GM23338 (cell line): Measurements from ENCODE around the gene POM121L2. TPM values are rescaled to one million over a fixed set of nuclear protein-coding genes. Genes with fewer than 3 reads are reported as not detected.

Source experiments
- ATAC-seq: fragments of 200-7000 bp; cut with Tn5 transposase; 3 replicates; pipeline ENCODE4 v1.9.1; 2020
- DNase-seq: peaks from one replicate; pipeline ENCODE4 v3.0.0-alpha.2; 2015; ENCODE audit warnings: low spot score
- H2AFZ ChIP-seq: fragments of 200-600 bp; sonication (generic); 2 replicates; pipeline ENCODE4 v1.8.0; 2016; ENCODE audit warnings: antibody characterized with exemption, mild to moderate bottlenecking, moderate library complexity
- H3F3A ChIP-seq: fragments of 200-600 bp; sonication (generic); replicated peaks from 2 replicates; pipeline ENCODE4 v1.8.0; 2017; ENCODE audit warnings: antibody characterized with exemption, mixed run types, low read depth
- H3K27ac ChIP-seq: fragments of 200-600 bp; sonication (generic); 2 replicates; pipeline ENCODE4 v1.6.1; 2016; ENCODE audit warnings: low read depth
- H3K27me3 ChIP-seq: fragments of 200-600 bp; sonication (generic); 2 replicates; pipeline ENCODE4 v1.8.0; 2016; ENCODE audit warnings: mild to moderate bottlenecking, mixed run types, moderate library complexity; ENCODE audit not compliant: insufficient read depth
- H3K36me3 ChIP-seq: fragments of 200-600 bp; sonication (generic); 2 replicates; pipeline ENCODE4 v1.8.0; 2016; ENCODE audit warnings: mild to moderate bottlenecking; ENCODE audit not compliant: insufficient read depth
- H3K4me1 ChIP-seq: fragments of 200-600 bp; sonication (generic); 2 replicates; pipeline ENCODE4 v1.8.0; 2016; ENCODE audit warnings: mild to moderate bottlenecking, moderate library complexity; ENCODE audit not compliant: insufficient read depth
- H3K4me2 ChIP-seq: fragments of 200-600 bp; sonication (generic); 2 replicates; pipeline ENCODE4 v1.7.1; 2017; ENCODE audit warnings: mixed run types
- H3K4me3 ChIP-seq: fragments of 200-600 bp; sonication (generic); 2 replicates; pipeline ENCODE4 v1.6.1; 2016; ENCODE audit warnings: mixed run types
- H3K79me2 ChIP-seq: fragments of 200-600 bp; sonication (generic); replicated peaks from 2 replicates; pipeline ENCODE4 v1.8.0; 2017; ENCODE audit warnings: mild to moderate bottlenecking; ENCODE audit not compliant: insufficient read depth
- H3K9me2 ChIP-seq: fragments of 200-600 bp; sonication (generic); 2 replicates; pipeline ENCODE4 v1.8.0; 2017; ENCODE audit not compliant: insufficient read depth
- H4K20me1 ChIP-seq: fragments of 200-600 bp; sonication (generic); replicated peaks from 2 replicates; pipeline ENCODE4 v1.8.0; 2017; ENCODE audit warnings: mild to moderate bottlenecking; ENCODE audit not compliant: insufficient read depth
- H3K27ac Mint-ChIP-seq: 2 replicates; pipeline ENCODE4 v1.8.0; 2020; ENCODE audit warnings: inconsistent platforms, mild to moderate bottlenecking, moderate library complexity, mixed read lengths
- H3K27me3 Mint-ChIP-seq: 3 replicates; pipeline ENCODE4 v1.8.0; 2022; ENCODE audit warnings: low read depth, mild to moderate bottlenecking, moderate library complexity, mixed read lengths, inconsistent platforms; ENCODE audit not compliant: insufficient read depth, poor library complexity
- H3K36me3 Mint-ChIP-seq: 3 replicates; pipeline ENCODE4 v1.8.0; 2021; ENCODE audit warnings: low read depth, mild to moderate bottlenecking, inconsistent platforms, moderate library complexity, mixed read lengths
- H3K4me1 Mint-ChIP-seq: 3 replicates; pipeline ENCODE4 v1.8.0; 2020; ENCODE audit warnings: mild to moderate bottlenecking, inconsistent platforms, mixed read lengths
- H3K4me3 Mint-ChIP-seq: 3 replicates; pipeline ENCODE4 v1.8.0; 2021; ENCODE audit warnings: moderate library complexity, mild to moderate bottlenecking, inconsistent platforms, mixed read lengths
- H3K9me3 Mint-ChIP-seq: 3 replicates; pipeline ENCODE4 v1.8.0; 2020; ENCODE audit warnings: moderate library complexity, mild to moderate bottlenecking, inconsistent platforms, mixed read lengths
- JUNB ChIP-seq: IDR thresholded peaks from one replicate; pipeline ENCODE4 v1.6.1; 2016; ENCODE audit warnings: antibody characterized with exemption; ENCODE audit not compliant: unreplicated experiment
- ZNF331 ChIP-seq: fragments of 250-450 bp; sonication (Bioruptor Pico); IDR thresholded peaks from 2 replicates; pipeline ENCODE4 v1.5.0; 2020; ENCODE audit warnings: low read depth, mild to moderate bottlenecking, moderate library complexity
- polyA plus RNA-seq: library from polyadenylated mRNA; unstranded; fragments of >200 nt; fragmentation: Nextera tagmentation; extraction: Ambion mirVana; gene quantifications from 2 replicates; pipeline ENCODE4 v1.2.1, GENCODE V29; 2016
- total RNA-seq: library from RNA; depleted of rRNA; stranded (reverse); fragments of >200 nt; shearing (Covaris generic); gene quantifications from 2 replicates; pipeline ENCODE4 v1.2.3, GENCODE V29; 2014; rRNA removed

The POM121L2 gene
- total and polyA plus RNA-seq, 2 experiments from 2014 or later = 0.07 to 0.13 TPM

DNA sequence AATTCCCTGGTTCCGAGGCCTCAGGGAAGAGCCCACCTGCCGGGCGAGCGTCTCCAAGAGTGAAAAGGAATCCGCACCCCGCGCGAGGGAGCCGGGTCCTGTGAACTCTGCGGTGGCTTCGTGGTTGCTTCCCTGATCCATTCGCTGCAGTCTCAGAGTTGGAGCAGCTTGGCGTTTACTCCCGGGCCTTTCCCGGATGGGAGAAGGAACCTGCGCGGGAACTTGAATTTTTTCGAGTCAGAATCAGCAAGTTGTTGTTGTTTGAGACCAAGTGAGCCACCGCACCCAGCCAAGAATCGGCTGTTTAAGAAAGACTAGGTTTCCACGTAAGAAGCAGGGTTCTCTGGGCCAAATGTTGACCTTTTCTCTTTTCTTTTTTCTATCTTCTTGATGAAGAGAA, 51.7 kb downstream of the POM121L2 start:
- Histone ChIP-seq H3K36me3 (no peaks in the 10 kb centered on the region; the same call in 1 of the 2 replicates), H3K27me3 (peaks cover 22% of the 10 kb centered on the region), H3K79me2 (no peaks in the 10 kb centered on the region), H3K4me2 (peak overlapping the region; percentile 78), H3K27ac (no peak overlapping the region), H3K9me2 (no peaks in the 10 kb centered on the region), H3K4me1 (peaks cover 4% of the 10 kb centered on the region; the same call in 1 of the 2 replicates), H4K20me1 (no peaks in the 10 kb centered on the region), H2AFZ (peak overlapping the region; percentile 88), H3F3A (no peaks in the 10 kb centered on the region), H3K4me3 (peak overlapping the region; percentile 74)
- ATAC-seq = peak; percentile 82
- no peaks in the 10 kb centered on the region for H3K9me3 Mint-ChIP-seq
- DNase-seq = peak; percentile 77
- H3K36me3 Mint-ChIP-seq = no peaks in the 10 kb centered on the region; the same call in 2 of the 3 replicates
- no peak for TF ChIP-seq ZNF331 (CRISPR knock-in tag)
- TF ChIP-seq JUNB = no peak
- H3K4me1 Mint-ChIP-seq = no peaks in the 10 kb centered on the region; the same call in 2 of the 3 replicates
- H3K27me3 Mint-ChIP-seq = peaks cover 23% of the 10 kb centered on the region
- H3K4me3 Mint-ChIP-seq = peak overlapping the region; percentile 83
- H3K27ac Mint-ChIP-seq = no peak overlapping the region

Other genes with a start within 250 kb of the POM121L2 start
- 11.8 and 13.8 TPM in 2 replicates for gene PRSS16, start 64.6 kb downstream of the POM121L2 start, total RNA-seq
- 8.7 and 13.8 TPM in 2 replicates for gene PRSS16, start 64.6 kb downstream of the POM121L2 start, polyA plus RNA-seq
- 12.6 and 22.5 TPM in 2 replicates for gene ZNF391, start 76.5 kb upstream of the POM121L2 start, total RNA-seq
- 10.8 and 11.4 TPM in 2 replicates for gene ZNF391, start 76.5 kb upstream of the POM121L2 start, polyA plus RNA-seq
- gene ZNF184, start 160.8 kb upstream of the POM121L2 start, total RNA-seq = 7.7 and 10.6 TPM in 2 replicates
- gene ZNF184, start 160.8 kb upstream of the POM121L2 start, polyA plus RNA-seq = 4.9 and 6.0 TPM in 2 replicates